Activated naive CD4-positive, alpha-beta T cell treated with anti-CD3 and anti-CD28 coated beads, Interleukin-2, amount 50 U/mL, for 16 hours (primary cell): ENCODE measurements around the gene RFC4.
"Not testable (repeated sequence)": the region's sequence is repeated elsewhere in the genome, so short reads cannot be mapped to it uniquely, and the experiment has no call there.

Experiments used
- DNase-seq: peaks from one replicate; pipeline ENCODE4 v3.0.0-alpha.2; 2020

The RFC4 gene

GRCh38 chr3:186806089-186807055 lies at the start of gene RFC4:
Gene RFC4, minus strand, starts transcription at chr3:186806482. Its CDS starts 1,769 bp downstream, at chr3:186804713.
- peak; percentile 88 for DNase-seq

GRCh38 chr3:186854954-186855353 lies 48.7 kb upstream of the RFC4 start:
- no peak for DNase-seq

GRCh38 chr3:186854146-186854545 lies 47.9 kb upstream of the RFC4 start:
- DNase-seq, result no peak

GRCh38 chr3:186852994-186853393 lies 46.7 kb upstream of the RFC4 start:
- no peak for DNase-seq

- not testable (repeated sequence) for DNase-seq
Measured at GRCh38 chr3:186851835-186852234, 45.6 kb upstream of the RFC4 start.

GRCh38 chr3:186849374-186849975 lies 43.2 kb upstream of the RFC4 start:
- no peak for DNase-seq

- no peak for DNase-seq
Measured at GRCh38 chr3:186847437-186847836, 41.2 kb upstream of the RFC4 start.

- DNase-seq, result no peak
Measured at GRCh38 chr3:186845756-186846155, 39.5 kb upstream of the RFC4 start.

GRCh38 chr3:186844908-186845307 lies 38.6 kb upstream of the RFC4 start:
- no peak for DNase-seq

- DNase-seq, result no peak
Measured at GRCh38 chr3:186843039-186843432, 36.8 kb upstream of the RFC4 start.

GRCh38 chr3:186842426-186843038 lies 36.2 kb upstream of the RFC4 start, which contains the start of gene ADIPOQ:
Gene ADIPOQ, plus strand, starts transcription at chr3:186842710. Its CDS starts 10,349 bp downstream, at chr3:186853059.
- no peak for DNase-seq

GRCh38 chr3:186841620-186842019 lies 35.3 kb upstream of the RFC4 start:
- no peak for DNase-seq

GRCh38 chr3:186839874-186840641 lies 33.8 kb upstream of the RFC4 start:
- DNase-seq, result no peak

- no peak for DNase-seq
Measured at GRCh38 chr3:186832276-186832675, 26.0 kb upstream of the RFC4 start.

GRCh38 chr3:186831798-186832197 lies 25.5 kb upstream of the RFC4 start:
- DNase-seq, result no peak

- no peak for DNase-seq
Measured at GRCh38 chr3:186828340-186828739, 22.1 kb upstream of the RFC4 start.

GRCh38 chr3:186826976-186827857 lies 20.9 kb upstream of the RFC4 start:
- peak; percentile 87 for DNase-seq

- DNase-seq, result peak; percentile 21
Measured at GRCh38 chr3:186826410-186826975, 20.2 kb upstream of the RFC4 start.

- DNase-seq, result no peak
Measured at GRCh38 chr3:186825872-186826409, 19.7 kb upstream of the RFC4 start.

GRCh38 chr3:186825294-186825821 lies 19.1 kb upstream of the RFC4 start:
- peak; percentile 59 for DNase-seq
